ENCODE data around the gene TGFBR3. TPM values are rescaled to one million over a fixed set of nuclear protein-coding genes. Genes with fewer than 3 reads are reported as not detected.

Gene TGFBR3
- total and polyA plus RNA-seq, 2 of the 4 experiments (the other 2 are of a cell fraction) = 3.0 to 11.3 TPM

- Histone ChIP-seq H3K9me1 (ENCODE audit: insufficient read depth, low read length) (no peaks in the 10 kb centered on the region), H3K4me1 (ENCODE audit: control insufficient read depth, insufficient read depth, low read length) (peaks cover 6% of the 10 kb centered on the region), H3K27me3 (ENCODE audit: control insufficient read depth, insufficient read depth, low read length) (no peaks in the 10 kb centered on the region), H2AFZ (replicated peaks; ENCODE audit: low read length, poor library complexity) (peak overlapping the region; percentile 83), H4K5ac (ENCODE audit: low read depth, low read length) (peak overlapping the region; percentile 89), H2BK120ac (ENCODE audit: low read depth, low read length) (peak overlapping the region; percentile 70; the same call in 1 of the 2 replicates), H3K14ac (replicated peaks; ENCODE audit: low read depth, low read length) (peak overlapping the region; percentile 72), H3K9ac (ENCODE audit: low read depth, low read length) (0 out of 2 replicates have a peak overlapping the region, but pooled peaks have one; percentile 20), H3K56ac (ENCODE audit: extremely low read depth, insufficient read depth, low read length) (no peak overlapping the region), H3K27ac (ENCODE audit: insufficient read depth, low read length) (peak overlapping the region; percentile 75), H3K4ac (ENCODE audit: low read depth, low read length) (peak overlapping the region; percentile 68), H4K91ac (ENCODE audit: insufficient read depth, low read depth, low read length) (peak overlapping the region; percentile 25; the same call in 1 of the 2 replicates), H2AK9ac (replicated peaks; ENCODE audit: low read depth, low read length, poor library complexity) (peak overlapping the region; percentile 57), H4K20me1 (ENCODE audit: insufficient read depth, low read length) (no peaks in the 10 kb centered on the region), H2BK15ac (ENCODE audit: low read depth, low read length) (peak overlapping the region; percentile 26; the same call in 1 of the 3 replicates), H3K79me1 (ENCODE audit: low read depth in 1 of 2, low read length in 2 of 2) (no peaks in the 10 kb centered on the region), H4K8ac (ENCODE audit: low read depth in 2 of 2, low read length in 2 of 2) (peak overlapping the region; percentile 59 to 78; a peak in 3 of 4 replicates), H3K4me2 (ENCODE audit: low read depth, low read length) (peak overlapping the region; percentile 32), H3K18ac (ENCODE audit: low read depth, low read length) (peak overlapping the region; percentile 61; the same call in 1 of the 2 replicates), H2BK5ac (ENCODE audit: low read depth, low read length, poor library complexity, severe bottlenecking) (peak overlapping the region; percentile 63), H2BK20ac (ENCODE audit: low read depth, low read length) (peak overlapping the region; percentile 44; the same call in 1 of the 2 replicates), H3K9me3 (ENCODE audit: control insufficient read depth, insufficient read depth, low read length) (no peaks in the 10 kb centered on the region), H3K4me3 (ENCODE audit: insufficient read depth, low read depth, low read length) (no peak overlapping the region), H2AK5ac (ENCODE audit: low read depth, low read length) (no peak overlapping the region), H3K23ac (ENCODE audit: low read depth, low read length) (peak overlapping the region; percentile 48; the same call in 1 of the 2 replicates), H3K36me3 (ENCODE audit: control insufficient read depth, insufficient read depth, low read length) (peaks cover 26% of the 10 kb centered on the region)
- intact Hi-C loops (cut with micrococcal nuclease) = no loop called here
- dilution Hi-C loops (cut with HindIII; ENCODE audit: low sequenced_read_pairs, unreplicated experiment) = no loop called here
- TF ChIP-seq USF2 (IDR thresholded peaks at IDR 0.05; ENCODE audit: low read depth, low read length) (peak; percentile 77), MAZ (IDR thresholded peaks at IDR 0.05; ENCODE audit: borderline replicate concordance, low read depth, low read length) (no peak), CEBPB (IDR thresholded peaks at IDR 0.05; ENCODE audit: low read depth, low read length) (peak; percentile 82), BHLHE40 (IDR thresholded peaks at IDR 0.05; ENCODE audit: low read depth, low read length) (no peak)
- WGBS, 2 experiments (ENCODE audit: extremely low coverage in 2 of 2, insufficient read length in 1 of 2) = no CpG with 5 or more reads among the region's 15 CpGs
- CTCF ChIA-PET = interaction anchor here (0.6 kb wide), 1 partner anchor 155 kb away, joined by 3 read pairs; no protein-coding TSS in a partner anchor
- ATAC-seq (ENCODE audit: low read depth) (peak; percentile 86), DNase-seq (peak; percentile 78)
- in situ Hi-C loops (cut with MboI; ENCODE audit: low sequenced_read_pairs) = no loop called here
- POLR2A ChIA-PET (ENCODE audit: unreplicated experiment) = no interaction called here
- BruUV-seq (replicated peaks) = no TSS peak
Measured at GRCh38 chr1:91712981-91713841, 172.7 kb downstream of the TGFBR3 start.
